HL-60/S4 (cell line): ENCODE measurements around the gene XPOT.

Experiments used
- in situ Hi-C: fragments of 300-500 bp; cut with MboI; formaldehyde crosslinking; loops from 2 replicates; pipeline ENCODE4 v1.14.3; 2022; ENCODE audit warnings: low sequenced_read_pairs

Gene XPOT

DNA sequence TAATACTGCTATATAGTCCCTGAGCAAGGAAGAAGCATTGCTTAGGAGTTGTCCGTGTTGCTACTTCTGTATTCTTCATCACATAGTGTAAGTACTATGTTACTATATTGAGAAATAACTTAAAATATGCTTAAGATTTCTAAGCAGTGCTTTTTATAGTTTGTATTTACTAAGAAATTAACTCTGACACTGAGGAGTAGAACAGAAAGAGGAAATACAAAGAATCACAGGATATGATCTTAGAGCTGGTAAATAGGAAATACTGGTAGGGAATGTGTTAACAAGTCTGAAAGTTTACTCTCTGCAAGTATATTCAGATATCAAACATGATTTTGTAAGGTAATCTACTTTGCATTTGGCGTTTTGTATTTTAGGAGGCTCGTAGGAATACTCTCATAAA, 15.5 kb downstream of the XPOT start:
- in situ Hi-C loops: no loop called here

- in situ Hi-C loops: no loop called here
These were observed 23.8 kb downstream of the XPOT start for GRCh38 chr12:64427988-64428387.

- in situ Hi-C loops: no loop called here
These were observed 24.8 kb downstream of the XPOT start for GRCh38 chr12:64428956-64429355.

- in situ Hi-C loops: no loop called here
These were observed 26.7 kb downstream of the XPOT start for GRCh38 chr12:64430886-64431285.

DNA sequence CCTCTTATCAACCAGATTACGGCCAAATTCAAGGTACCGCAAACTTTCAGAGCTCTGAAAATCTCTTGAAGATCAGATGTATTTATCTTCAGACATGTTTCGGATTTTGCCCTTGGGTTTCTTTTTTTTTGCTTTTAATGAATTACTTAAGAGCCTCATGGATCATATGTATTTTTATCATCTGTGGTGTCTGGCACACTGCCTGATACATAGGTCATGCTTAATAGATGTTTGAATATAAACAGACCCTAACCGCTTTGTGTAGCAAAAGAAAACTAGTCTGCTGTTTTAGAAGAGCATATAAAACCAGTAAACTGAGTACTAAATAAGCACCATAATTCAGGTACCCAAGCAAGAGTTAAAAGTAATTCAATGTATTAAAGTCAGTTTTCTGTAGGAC, 27.6 kb downstream of the XPOT start:
- in situ Hi-C loops: no loop called here

DNA sequence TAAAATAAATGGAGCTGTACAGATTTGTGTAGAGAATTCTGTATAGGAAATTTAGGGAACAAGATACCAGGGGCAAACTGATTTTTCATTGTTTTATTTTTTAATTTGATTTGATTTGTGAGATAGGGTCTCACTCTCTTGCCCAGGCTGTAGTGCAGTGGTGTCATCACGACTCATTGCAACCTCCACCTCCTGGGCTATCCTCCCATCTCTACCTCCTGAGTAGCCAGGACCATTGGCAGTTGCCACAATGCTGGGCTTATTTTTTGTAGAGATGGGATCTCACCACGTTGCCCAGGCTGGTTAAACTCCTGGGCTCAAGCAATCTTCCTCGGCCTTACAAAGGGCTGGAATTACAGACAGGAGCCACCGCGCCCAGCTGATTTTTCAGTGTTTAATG, 29.7 kb downstream of the XPOT start:
- in situ Hi-C loops: no loop called here

DNA sequence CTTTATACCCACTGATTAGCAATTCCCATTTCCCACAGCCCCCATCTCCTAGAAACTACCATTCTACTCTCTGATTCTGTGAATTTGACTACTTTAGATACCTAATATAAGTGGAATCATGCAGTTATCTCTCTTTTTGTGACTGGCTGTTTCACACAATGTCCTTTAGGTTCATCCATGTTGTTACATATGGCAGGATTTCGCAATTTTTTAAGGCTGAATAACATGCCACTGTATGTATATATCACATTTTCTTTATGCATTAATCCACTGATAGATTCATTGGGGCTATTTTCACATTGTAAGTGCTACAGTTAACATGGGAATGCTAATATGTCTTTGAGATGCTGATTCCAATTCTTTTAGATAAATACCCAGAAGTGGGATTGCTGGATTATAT, 35.9 kb downstream of the XPOT start:
- in situ Hi-C loops: no loop called here

DNA sequence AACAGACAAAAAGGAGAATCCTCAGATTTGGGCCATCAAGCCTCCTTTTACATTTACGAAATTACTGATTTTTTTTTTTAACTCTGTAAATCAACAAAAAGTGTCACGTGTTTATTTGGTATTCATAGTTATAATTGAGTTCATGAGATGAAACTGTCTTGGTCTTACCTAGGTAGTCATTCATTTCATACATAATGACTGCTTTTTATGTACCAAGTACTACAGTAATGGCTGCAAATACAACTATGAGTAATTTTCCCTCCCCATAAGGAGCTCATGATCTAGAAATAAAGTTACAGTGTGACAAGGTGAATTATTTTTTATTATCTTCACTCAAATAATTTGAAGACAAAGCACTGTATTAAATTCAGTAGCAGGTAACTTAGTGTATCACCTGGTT, 41.3 kb downstream of the XPOT start:
- in situ Hi-C loops: loop anchor here (5.0 kb wide), 1 partner anchor 33 kb away; no protein-coding TSS in a partner anchor

GRCh38 chr12:64446295-64446694, 42.1 kb downstream of the XPOT start:
- in situ Hi-C loops: loop anchor here (5.0 kb wide), 1 partner anchor 34 kb away; no protein-coding TSS in a partner anchor

GRCh38 chr12:64450057-64450640, 46.0 kb downstream of the XPOT start:
- in situ Hi-C loops: no loop called here

- in situ Hi-C loops: no loop called here
These were observed 46.7 kb downstream of the XPOT start for GRCh38 chr12:64450711-64451486.

DNA sequence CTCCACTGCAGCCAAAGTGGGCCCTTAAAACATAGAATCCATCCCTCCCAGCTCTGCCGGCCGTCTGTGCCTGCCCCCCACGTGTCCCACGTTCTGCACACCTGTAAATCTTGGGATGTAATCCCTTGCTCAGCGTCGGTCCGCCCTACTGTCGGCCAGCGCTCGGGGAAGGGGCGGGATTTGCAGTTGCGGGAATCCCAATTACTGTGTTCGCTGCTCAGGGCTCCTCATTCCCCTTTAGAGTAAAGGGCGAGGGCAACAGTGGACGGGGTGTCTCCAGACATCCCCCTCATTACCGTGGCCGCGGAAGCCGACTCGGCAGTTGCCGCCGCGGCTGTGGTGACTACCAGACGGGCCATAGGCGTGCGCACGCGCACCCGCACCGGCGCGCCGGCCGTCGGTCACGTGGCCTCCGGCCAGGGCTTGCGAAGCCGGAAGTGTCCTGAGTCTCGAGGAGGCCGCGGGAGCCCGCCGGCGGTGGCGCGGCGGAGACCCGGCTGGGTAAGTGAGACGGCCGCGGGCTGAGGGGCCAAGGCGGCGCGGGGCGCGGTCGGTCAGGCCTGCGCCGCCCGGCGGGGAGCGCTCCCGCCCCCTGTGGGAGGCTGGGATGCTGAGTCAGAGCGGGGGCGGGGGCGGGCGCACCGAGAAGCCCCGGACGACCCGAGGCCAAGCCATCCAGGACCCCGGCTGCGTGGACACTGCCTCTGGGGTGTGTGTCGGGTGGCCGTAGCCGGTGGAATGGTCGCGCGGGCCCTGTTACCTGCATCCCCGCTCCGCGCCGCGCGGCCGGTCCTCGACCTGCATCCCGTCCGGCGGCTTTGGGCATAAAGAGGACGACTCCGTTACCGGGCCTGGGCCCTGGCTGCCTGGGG, 47.7 kb downstream of the XPOT start, which contains the start of gene TBK1:
TSS of gene TBK1 (plus strand) at position 434 of the 872 bp plus-strand sequence. CDS start 3,751 bp downstream, outside the sequence.
- in situ Hi-C loops: no loop called here

DNA sequence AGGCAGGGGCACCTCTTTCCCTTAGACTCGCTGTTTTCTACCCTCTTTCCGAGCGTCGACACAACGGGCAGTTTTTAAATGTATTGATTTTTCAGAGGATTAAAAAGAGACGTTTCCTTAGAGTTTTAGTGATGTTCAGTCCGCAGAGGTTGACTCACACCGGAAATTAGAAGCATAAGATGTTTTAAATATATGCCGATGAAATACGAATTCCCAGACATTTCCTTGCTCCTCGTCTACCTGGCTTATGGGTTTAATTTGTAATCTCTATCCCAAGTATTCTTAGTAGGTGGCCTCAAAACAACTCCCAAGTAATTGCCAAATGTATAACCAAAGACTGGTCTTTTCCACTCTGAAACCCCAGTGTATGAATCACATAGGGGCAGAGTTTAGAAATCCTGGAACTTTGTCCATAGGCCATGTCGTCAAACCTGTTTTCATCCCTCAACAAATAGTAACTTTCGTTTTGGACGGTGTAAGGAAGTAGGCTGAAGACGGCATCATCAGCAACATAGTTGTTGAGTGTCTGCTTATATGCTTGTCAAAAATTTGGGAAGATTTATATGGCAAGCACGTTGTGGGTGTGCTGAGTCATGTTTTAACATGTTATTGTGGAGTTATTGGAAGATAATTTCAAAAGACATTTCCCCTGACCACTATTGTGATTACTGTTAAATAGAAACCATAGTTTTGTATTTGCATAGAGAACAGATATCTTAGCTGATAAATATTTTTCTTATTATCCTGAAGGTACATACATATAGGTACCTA, 48.6 kb downstream of the XPOT start:
- in situ Hi-C loops: no loop called here

DNA sequence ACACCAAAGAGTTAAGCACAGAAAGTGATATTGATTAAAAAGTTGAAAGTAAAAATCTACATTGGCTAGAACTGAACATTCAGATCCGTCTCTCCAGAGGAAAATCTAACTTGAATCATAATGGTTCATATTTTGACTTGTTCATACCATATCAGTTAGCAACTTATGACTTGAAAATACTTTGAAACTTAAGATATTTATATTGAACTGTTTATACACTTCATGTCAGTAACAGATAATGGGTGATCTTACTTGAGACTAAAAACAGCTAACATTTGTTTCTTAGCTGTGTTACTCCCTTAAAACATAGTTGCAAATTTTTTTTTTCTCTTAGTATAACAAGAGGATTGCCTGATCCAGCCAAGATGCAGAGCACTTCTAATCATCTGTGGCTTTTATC, 51.3 kb downstream of the XPOT start:
- in situ Hi-C loops: no loop called here

DNA sequence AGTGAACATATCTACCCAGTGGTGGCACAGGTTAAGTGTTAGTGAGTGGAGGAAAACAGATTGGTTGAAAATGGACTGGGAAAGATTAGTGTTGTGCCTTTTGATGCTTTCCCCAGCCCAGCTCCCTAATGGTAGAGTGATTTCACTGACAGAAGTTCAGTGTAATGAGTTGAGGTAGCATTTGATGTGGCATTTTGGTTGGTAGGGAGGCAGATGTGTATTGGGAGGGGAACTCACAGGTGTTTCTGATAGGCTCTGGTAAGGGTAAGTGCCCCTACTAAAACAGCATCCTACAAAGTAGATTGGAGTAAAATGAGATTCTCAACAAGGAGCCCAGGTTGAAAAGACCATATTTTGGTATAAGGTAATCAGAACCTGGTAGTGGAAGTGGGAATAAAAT, 51.9 kb downstream of the XPOT start:
- in situ Hi-C loops: no loop called here

DNA sequence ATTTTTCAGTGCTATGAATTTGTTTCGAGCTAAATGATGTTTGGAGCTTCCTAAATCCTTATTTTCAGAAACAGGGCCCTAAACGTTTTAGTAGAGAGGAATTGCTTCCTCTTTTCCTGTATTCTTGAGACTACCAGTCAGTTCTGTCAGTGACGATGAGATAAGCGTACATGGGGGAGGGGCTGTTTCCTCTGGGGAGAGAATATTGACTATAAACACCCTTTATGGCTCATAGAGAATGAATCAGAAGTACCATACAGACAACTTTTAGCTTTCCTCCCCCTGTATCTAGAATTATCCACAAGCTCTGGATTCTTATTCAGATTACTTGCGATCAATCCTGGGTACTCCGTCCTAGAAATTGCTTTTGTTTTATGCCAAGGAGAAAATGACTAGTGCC, 52.8 kb downstream of the XPOT start:
- in situ Hi-C loops: no loop called here

- in situ Hi-C loops: no loop called here
These were observed 53.3 kb downstream of the XPOT start for GRCh38 chr12:64457466-64457865.

DNA sequence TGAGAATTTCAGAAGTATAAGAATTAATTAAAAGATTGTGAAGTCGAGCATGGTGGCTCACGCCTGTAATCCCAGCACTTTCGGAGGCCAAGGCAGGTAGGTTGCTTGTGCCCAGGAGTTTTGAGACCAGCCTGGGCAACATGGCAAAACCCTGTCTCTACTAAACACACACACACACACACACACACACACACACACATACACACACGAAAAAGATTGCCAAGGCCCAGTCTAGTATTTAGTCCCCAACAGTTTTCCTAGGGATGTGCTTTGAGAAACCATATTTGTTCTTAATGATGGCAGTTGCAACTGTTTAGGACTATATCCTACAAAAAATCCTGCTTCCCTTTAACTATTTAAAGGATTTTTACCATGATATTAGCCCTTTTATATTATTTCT, 53.7 kb downstream of the XPOT start:
- in situ Hi-C loops: no loop called here

- in situ Hi-C loops: no loop called here
These were observed 55.3 kb downstream of the XPOT start for GRCh38 chr12:64459394-64459891.

DNA sequence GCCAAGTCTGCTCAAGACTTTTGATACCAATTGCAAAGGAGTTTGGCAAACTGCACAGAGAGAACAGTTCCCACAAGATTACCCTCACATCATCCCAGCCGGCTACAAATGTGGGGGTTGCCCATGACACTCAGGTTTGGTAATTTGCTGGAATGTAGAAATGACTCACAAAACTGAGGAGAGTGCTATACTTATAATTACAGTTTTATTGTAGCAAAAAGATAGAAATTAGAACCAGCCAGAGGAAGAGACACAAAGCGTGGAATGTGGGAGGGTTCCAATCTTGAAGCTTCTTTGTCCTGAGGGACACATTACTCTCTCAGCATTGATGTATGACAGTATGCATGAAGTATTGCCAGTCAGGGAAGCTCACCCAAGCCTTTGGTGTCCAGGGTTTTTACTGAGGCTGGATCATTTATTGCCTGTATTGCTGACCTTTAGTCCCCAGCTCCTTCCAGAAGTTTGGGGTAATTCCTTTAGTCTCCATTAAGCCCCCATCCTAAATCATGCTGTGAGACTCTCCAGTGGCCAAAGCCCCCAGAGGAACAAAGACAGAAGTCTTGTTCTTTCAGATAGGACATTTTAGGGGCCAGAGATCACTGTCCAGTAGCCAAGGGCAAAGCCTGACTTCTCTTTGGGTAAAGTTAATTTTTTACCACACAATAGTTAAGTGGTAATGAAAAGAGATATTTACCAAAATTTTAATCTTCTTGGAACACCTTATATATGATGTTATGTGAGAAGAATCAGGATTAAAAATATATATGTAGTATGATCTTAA, 57.6 kb downstream of the XPOT start:
- in situ Hi-C loops: no loop called here
